GM18907 (cell line): Measurements from ENCODE around the gene TRPM2.
A peak's percentile ranks its signal among the peaks of the same experiment; 100 is the strongest.
"Not testable (repeated sequence)": the region's sequence is repeated elsewhere in the genome, so short reads cannot be mapped to it uniquely, and the experiment has no call there.

ENCODE experiments used
- ATAC-seq: cut with Tn5 transposase; IDR thresholded peaks from one replicate; pipeline ENCODE4 v1.9.1; 2021; ENCODE audit warnings: mild to moderate bottlenecking, moderate library complexity; ENCODE audit not compliant: unreplicated experiment

TRPM2 gene

DNA sequence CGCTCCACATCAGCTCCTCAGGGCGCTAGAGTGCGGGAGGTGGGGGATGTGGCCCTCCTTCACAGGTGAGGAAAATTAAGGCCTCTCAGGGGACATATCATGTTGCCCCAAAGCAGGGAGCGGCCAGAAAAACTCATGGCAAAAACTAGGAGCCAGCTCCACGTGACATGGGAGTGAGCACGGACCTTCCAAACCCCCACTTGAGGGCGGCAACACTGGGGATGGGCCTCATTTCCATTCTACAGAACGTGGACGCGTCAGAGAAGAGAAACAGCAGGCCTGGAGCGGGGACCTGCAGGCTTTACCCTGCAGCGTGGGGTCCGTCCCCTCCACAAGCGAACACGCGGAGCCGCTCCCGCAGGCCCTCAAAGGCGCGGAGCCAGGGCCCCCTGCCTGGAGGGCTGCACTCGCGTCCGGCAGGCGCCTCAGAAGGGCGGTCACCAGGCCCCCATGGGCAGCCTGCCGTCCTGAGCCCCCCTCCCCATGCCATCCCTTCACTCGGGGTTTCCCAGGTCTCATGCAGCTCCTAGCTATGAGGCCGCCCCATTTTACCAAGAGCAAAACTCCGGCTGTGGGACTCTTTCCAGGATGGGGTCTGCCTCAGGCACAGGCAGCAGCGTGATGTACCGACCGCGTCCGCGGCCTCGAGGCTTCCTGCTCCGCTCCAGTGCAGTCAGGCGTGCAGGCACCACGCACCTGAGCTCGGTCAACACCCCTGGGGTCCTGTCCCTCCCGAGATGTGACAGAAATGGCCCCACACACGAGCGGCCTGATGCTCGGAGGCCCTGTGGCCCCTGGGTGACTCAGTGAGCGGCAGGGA is 19.7 kb upstream of the TRPM2 start:
- ATAC-seq, result no peak

DNA sequence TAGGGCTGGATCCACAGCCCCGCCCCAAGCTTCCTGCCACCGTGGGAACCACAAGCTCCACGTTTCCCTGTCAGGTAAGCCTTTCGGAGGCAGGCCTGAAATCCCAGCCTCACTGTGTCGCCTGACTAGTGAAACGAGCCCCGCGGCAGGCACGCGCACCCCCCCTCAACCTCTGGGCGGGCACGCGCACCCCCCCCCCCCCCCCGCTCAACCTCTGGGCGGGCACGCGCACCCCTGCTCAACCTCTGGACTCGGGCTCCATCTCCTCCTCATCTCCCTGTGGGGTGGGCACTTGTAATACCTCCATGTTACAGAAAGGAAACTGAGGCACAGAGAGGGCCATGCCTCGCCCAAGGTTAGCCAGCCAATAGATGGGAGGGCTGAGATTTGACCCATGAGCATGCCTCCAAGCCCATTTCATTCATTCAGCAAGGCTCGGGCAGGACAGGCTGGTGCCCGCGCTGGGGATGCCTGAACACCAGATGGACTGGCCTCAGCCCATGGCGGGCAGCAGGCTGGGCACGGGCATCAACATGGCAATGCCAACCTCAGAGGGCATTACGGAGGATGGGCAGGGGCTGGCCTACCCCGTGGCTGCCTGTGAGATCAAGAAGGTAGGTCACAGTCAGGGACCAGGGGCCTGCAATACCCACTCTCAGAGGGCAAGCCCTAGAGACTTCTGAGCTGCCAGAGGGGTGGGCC is 18.9 kb upstream of the TRPM2 start:
- ATAC-seq, result no peak

DNA sequence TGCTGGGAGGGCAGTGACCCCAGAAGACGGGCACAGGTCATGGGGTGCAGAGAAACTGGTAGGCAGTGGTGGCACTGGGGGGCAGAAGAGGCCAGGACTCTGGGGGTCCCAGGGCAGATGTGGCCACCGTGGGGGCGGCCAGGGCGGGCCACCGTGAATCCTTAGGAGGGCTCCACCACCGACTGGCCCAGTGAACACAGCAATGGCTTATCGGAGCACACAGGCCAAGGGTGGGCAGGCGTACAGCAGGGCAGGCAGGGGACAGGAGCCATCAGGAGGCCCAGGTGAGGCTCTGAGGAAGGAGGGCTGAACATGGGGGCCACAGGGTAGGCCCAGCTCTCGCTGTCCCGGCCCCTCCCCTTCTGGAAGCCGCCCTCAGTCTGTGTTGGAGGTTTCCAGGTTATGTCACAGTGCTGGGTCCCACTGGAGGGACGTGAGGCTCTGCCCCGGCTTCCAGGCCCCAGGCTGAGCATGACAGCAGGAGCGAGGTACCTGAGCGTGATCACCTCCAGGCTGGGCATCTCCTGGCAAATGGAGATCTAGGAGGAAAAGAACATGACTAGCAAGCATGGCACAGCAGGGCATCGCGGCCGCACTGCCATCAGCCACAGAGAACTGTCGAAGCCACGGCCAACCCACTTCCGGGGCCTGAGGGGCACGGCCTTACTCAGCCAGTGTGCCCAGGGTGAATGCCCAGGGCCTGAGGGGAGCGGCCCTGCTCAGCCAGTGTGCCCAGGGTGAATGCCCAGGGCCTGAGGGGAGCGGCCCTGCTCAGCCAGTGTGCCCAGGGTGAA is 18.0 kb upstream of the TRPM2 start:
- no peak for ATAC-seq

DNA sequence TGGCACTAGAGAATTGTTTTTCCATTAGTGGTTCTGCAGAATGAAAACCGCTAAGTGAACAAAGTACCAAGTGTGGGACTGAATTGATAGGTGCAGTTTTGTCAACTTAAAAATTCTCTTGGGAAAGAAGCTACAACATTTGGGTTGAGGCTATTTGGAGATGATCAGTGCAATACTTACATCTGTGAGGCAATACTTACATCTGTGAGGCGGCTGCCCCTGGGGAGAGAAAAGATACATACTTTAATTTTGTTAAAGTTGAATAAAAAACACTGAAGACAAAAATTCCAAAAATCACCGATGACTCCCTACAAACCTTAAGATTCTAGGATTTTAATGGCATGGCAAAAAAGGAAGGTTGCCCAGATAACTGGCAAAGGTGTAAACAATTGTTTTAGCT is 16.0 kb upstream of the TRPM2 start:
- ATAC-seq, result no peak

DNA sequence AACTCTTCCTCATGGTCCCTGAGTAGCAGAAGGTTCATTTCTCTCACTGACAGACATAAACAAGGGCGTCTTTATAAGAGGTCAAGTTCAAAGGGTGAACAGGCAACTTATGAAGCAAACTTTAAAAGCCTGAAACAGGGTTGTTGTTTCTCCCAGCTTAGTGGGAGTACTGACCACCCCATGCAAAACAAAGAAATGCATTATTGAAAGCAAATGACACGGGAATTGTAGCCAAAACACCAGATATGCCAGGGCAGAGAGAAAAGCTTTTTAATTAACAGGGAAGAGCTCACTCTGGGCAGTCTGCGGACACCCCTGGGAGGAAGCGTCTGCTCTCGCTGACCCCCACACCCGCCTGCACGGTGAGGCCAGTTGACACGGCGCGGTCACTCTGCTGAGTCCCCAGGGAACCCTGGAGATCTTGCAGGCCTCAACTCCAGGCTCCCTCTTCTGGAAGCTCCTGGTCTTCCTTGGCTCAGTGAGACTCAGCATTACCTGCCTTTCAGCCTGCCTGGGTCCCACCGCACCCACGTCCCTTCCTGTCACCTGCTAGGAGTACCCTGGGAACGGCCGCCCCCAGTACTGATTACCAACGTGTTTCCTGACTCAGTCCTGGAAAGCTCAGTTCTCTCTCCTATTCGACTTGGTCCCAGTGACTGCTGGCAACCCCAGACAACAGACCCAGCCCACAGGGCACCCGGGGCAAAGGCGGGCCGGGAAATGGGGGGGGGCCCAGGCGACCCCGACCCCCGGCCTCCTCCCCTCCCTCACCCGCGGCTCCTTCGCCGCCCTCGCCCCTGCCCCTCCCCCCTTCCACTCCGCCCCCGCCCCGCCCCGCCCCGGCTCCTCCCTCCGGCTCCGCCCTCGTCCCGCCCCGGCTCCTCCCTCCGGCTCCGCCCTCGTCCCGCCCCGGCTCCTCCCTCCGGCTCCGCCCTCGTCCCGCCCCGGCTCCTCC is 15.2 kb upstream of the TRPM2 start:
- ATAC-seq, result no peak

DNA sequence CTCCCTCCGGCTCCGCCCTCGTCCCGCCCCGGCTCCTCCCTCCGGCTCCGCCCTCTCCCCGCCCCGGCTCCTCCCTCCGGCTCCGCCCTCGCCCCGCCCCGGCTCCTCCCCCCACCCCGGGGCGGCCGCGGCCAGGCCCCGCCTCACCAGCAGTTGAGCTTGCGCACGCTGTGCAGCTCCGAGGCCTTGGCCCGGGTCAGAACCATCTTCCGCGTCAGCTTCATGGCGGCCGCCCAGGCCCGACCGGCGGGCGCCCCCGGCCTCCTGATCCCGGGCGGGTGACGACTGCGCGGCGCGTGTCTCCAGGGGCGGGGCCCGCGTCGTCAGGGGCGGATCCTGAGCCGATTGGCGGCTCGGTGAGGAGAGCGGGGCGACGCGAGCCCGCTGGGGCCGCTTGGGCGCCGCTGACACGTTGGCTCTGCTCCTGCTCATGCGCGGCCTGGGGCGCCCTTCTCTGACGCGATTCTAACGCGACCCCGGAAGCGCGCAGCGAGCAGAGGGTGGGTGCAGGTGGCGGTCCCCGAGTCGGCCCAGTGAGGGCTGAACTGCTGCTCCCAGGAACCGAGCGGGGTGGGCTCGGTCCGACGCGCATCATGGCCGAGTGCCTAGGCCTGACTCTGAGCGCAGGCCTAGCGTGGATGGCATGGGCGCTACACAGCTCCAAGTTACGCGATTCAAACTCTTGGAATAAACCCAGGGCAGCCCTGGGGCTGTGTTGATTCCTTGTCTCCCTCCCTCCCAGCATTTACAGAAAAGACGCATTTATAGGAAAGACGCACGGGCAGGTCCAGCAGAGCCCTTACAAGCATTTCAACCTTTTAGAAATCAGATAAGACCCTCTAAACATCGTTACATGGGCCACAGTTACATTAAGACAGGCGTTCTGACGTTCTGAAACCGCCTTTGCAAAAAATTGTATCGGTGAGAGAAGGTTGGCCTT is 14.2 kb upstream of the TRPM2 start, which contains the start of gene CFAP410:
TSS of gene CFAP410 (minus strand) at position 420 of the 940 bp plus-strand sequence. CDS start at position 224, 196 bp downstream.
- peak; percentile 81 for ATAC-seq

DNA sequence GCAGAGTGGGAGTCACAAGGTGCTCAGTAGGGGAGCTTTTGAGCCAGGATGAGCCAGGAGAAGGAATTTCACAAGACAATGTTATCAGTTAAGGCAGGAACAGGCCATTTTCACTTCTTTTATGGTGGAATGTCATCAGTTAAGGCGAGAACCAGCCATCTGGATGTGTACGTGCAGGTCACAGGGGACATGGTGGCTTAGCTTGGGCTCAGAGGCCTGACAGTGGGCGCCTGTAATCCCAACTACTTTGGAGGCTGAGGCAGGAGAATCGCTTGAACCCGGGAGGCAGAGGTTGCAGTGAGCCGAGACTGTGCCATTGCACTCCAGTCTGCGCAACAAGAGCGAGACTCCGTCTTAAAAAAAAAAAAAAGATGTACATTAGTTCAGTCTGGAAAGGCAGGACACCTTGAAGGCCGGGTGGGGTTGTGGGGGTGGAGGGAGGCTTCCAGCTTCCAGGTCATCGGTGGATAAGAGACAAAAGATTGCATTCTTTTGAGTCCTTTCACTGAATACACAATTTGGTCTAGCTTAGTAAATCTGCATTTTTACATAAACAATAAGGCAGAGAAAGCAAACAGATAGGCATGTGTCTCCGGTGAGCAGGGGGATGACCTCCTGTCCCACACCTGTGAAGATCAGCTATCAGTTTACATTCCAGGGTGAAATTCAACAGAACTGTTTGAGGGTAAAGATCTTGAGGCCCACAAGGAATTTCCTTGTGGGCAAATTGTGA is 11.5 kb upstream of the TRPM2 start:
- not testable (repeated sequence) for ATAC-seq

DNA sequence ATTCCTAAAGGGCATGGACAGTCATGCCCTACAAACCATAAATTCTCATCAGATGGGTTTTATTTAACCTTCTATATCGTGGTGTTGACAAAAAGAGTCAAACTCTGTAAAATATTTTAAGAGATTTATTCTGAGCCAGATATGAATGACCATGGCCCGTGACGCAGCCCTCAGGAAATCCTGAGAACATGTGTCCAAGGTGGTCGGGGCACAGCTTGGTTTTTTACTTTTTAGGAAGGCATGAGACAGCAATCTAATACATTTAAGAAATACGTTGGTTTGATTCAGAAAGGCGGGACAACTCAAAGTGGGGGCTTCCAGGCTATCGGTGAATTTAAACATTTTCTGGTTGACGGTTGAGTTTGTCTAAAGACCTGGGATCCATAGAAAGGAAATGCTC is 10.4 kb upstream of the TRPM2 start:
- not testable (repeated sequence) for ATAC-seq

DNA sequence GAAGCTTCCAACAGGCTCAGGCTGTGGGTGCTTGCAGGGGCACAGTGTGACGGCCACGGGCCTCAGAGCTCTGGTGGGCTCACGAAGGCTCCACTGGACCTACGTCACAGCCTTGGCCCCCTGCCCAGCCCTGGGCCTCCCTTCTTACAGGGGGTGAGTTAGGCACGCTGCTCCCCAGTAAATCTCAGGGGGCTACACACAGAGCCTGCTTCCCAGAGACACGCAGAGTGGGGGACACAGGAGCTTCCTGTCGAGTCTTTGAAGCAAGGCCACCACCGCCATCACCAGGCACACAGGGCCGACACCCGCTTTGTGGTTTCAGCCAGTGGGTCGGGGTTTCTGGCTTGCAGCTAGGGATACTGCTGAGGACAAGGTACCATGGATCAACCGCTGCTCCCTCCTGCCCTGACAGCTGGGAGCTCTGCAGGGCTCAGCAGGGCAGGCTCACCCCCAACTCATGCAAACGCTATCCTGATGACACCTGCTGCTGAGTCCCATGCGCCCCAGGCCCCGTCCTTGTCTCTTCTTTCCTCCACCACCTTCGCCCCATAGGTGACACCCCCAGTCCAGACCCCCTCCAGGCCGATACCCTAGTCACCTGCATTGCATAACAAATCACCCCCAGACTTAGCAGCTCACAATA is 8.8 kb upstream of the TRPM2 start:
- ATAC-seq, result no peak

DNA sequence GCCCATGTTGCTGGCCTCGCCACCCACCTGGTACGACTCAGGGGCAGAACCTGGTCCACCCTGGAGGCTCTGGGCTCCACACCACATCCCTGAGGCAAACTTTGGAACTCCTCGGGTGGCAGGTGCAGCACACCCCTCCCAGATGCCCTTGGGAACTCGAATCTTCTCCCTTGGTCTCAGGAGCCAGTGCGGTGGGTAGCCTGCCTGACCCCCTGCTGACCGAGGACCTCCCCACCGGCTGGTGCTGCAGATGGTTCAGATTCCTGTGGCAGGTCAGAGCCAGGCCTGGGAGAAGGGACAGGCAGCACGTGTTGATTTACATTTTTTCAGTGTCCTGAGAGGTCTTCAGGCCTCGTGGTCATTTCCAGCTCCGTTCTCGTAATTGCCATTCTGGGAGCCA is 7.9 kb upstream of the TRPM2 start:
- no peak for ATAC-seq

DNA sequence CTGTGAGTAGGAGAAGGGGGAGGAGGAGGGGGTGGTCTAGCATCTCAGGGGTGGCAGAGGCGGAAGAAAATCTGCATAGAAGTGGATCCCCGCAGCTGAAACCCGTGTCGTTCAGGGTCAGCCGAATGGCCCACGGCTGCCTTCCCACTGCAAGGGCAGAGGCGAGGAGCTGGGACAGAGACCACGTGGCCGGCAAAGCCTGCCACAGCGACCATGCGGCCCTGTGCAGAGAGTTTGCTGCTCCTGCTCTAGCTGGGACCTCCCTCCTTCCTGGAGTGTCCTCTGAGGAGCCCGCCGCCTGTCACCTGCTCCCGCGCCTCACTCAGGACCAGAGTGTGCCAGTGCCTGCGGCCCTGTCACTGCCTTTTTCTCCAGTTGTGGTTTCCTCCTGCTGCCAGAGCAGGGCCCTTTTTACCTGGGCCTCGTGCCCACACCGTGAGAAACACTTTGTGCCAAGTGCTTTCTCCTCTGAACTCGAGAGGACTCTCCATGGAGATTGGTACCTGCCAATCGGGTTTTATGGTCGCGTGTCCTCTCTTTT is 5.4 kb upstream of the TRPM2 start:
- no peak for ATAC-seq

DNA sequence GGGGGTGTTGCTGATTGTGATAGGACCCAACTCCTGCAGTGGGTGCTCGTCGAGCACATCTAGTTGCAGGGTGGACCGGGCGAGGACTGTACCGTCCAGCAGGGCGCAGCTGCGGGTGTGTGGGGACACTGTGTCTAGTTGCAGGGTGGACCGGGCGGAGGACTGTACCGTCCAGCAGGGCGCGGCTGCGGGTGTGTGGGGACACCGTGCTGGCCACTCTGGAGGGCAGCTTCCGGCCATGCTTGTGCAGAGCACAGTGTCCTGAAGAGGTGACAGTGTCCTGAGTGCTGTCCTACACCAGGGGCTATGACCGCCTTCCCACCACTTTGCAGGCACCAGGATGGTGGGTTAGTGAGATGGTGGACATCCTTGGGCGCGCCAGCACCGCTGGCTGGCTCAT is 4.6 kb upstream of the TRPM2 start:
- no peak for ATAC-seq

DNA sequence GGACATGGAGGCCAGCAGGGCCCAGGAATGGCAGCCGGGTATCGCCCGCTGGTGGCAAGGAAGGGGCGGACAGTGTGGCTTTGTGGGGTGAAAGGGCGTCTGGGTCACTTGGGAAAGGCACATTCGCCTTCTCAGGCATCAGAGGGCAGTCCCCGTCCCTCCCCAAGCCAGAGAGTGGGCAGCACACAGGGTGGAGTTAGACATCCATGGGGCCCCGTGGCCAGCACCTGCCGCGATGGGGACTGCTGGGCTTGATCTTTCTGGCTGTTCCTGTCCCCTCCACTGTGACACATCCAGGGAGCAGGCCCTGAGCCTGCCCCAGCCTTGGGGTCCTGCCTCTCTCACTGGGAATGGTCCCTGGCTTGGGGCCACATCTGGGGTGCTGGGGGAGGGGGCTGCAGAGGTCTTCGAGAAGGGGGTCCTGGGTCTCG is 4.0 kb upstream of the TRPM2 start:
- no peak for ATAC-seq

DNA sequence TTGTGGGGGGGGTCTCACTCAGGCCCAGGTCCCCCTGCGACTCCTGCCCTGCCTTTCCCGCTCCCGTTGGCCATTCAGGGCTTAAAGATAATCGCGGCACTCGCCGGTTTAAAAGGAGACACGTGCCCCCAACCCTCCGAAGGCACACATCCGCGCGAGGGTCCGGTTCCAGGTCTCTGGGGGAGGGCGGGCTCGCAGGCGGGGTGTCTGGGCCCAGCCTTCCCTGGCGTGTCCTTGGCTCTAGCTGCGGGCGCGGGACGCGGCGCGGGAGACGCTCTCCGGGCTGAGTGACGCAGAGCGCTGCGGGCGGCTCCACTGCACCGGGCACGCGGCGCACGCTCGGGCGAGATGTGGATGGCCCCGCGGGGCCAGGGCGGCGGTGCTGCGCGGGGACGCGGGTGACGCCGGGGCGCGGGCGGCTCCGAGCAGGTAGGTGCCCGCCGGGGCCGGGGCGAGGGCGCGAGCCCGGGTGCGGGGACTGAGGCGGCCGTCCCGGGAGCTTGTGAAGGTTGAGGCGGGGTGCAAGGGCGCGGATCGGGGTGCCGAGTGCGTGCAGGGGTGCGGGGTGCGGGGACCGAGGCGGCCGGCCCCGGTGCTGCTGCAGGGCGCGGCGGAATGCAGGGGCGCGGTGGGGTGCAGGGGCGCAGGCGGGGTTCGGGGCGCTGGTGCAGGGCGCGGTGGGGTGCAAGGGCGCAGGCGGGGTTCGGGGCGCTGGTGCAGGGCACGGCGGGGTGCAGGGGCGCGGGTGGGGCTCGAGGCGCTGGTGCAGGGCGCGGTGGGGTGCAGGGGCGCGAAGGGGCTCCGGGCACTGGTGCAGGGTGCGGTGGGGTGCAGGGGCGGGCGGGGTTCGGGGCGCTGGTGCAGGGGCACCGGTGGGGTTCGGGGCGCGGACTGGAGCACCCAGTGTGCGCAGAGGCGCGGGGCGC is 3.3 kb upstream of the TRPM2 start:
- no peak for ATAC-seq

DNA sequence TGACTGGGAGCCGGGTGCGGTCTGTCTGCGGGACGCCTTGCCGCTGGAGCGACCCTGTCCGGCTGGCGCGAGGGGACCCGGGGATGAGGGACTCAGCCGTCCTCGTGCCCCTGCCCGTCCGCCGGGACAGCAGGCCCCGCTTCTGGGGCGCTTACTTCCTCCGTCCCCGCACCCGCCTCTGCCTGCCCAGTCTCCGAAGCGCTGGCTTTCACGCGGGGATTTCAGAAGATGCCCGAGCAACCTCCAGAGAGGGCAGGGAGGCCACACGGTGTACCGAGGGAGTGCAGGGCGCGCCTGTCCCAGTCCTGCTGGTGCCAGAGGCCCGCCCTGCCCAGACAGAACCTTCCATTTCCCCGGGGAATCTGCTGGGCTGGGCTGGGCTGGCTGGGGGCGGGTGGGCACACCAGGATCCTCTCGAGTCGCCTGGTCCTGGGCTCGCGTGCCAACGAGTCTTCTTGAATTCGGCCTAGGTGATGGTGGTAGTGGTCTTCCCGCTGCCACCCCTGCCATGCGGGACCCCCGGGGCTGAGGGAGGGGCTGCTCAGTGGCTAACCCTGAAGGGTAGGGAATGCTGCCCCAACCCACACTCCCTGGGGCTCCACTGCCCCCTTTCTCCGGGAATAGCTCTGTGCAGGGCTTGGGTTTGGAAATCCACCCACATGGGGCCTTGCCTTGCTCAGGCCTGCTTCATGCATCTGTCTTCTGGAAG is 2.5 kb upstream of the TRPM2 start:
- ATAC-seq, result no peak
